ENCODE data around the gene LTBP2.

LTBP2 gene

DNA sequence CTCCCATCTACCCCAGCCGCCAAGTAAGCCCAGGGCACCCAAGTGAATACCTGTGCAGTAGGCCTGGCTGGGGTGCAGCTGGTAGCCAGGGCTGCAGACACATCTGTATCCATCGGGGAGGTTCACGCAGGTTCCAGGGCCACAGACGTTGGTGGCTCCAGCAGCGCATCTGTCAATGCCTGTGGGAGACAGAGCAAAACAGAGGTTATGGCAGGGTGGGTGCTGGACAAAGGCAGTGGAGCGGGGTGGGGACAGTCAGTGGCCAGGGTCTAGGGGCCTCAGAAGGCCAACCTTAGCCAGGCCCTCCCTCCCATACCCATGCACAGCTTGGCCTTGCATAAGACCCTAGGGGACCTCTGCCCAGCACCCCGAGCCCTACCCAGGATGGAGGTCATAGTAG, 89.3 kb downstream of the LTBP2 start:
- DNase-seq, result no peak

- no peak for DNase-seq
Observed at GRCh38 chr14:74521756-74522155, 90.3 kb downstream of the LTBP2 start.

DNA sequence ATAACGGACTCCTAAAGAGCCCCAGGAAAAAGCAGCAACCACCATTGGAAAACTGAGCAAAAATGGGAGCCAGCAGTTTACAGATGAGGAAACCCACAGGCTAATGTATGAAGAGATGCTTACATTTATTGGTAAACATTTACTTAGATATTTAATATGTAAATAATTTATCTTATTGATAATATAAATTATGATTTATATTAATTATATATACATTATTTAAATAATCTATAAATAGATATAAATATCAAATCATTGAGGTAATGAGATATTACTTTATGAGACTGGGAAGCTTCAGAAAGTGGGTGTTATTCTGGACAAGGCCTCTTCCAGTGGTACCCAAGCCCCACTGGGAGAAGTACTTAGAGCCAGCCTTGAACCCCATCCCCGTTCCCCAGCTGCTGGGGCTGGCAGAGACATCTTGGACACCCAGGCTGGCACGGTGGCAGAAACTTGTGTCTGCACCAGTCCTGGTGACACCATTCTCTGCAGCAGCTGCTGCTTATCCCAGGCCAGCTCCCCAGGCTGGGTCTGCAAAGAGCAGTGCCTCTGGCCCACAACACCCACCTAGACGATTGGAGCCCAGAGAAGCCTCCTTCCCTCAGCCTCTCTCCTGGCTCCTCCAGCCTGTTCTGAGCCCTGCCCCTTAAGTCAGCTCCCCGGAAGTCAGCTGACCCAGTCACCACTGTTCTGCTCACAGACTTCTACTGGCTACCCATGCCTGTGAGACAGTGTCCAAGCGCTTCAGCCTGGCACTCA, 92.5 kb downstream of the LTBP2 start:
- DNase-seq, result no peak

GRCh38 chr14:74518221-74518620, 93.8 kb downstream of the LTBP2 start:
- no peak for DNase-seq

DNA sequence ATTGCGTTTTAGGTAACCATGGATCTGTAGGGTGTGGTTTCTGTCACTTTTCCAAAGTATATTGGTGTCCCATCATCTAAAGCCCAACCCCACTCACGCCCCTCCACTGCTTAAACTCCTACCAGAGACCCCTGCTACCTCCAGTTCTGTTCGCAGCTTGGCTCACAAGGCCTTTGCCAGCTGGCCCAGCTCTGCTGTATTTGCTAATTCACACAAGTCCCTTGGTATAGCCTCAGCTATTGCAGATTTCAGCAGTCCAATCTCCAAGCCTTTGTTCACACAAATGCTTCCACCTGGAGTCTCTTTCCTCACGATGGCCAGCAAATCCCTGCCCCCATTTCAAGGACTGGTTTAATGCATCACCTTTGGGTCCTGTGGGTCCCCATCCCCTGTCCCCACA, 94.3 kb downstream of the LTBP2 start:
- DNase-seq, result no peak

DNA sequence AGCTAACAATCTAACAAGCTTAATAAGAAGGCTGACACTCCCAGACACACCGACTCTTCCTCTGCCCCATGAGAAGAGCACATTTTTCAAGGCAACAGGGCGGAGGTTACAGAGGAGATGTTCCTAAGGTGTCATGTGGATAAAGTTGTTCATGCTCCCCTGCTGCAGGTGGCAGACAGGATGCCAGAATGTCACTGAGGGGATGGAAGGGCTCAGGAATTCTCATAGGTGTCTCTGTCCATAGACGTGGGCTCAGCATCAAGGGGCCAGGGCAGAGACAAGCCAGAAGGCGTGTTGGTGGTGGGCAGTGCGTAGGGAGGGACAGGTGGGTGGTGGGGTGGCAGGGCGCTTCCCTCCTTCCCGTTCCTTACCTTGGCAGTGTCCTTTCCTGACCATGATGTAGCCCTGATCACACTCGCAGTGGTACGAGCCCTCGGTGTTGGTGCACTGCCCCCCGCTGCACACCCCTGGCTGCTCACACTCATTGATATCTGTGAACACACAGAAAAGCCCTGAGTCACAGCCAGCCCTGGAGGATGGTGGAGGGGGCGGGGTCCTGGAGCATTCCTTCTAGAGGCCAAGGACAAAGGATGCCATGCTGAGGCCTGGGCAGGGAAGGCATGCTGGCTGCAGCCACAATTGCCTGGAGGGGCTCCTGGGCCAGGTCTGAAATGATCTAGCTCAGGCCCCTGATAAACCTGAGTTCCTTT, 95.4 kb downstream of the LTBP2 start:
- DNase-seq, result no peak

- DNase-seq, result no peak
Observed at GRCh38 chr14:74515891-74516412, 96.1 kb downstream of the LTBP2 start.

- DNase-seq, result no peak
Observed at GRCh38 chr14:74514471-74514941, 97.5 kb downstream of the LTBP2 start.

DNA sequence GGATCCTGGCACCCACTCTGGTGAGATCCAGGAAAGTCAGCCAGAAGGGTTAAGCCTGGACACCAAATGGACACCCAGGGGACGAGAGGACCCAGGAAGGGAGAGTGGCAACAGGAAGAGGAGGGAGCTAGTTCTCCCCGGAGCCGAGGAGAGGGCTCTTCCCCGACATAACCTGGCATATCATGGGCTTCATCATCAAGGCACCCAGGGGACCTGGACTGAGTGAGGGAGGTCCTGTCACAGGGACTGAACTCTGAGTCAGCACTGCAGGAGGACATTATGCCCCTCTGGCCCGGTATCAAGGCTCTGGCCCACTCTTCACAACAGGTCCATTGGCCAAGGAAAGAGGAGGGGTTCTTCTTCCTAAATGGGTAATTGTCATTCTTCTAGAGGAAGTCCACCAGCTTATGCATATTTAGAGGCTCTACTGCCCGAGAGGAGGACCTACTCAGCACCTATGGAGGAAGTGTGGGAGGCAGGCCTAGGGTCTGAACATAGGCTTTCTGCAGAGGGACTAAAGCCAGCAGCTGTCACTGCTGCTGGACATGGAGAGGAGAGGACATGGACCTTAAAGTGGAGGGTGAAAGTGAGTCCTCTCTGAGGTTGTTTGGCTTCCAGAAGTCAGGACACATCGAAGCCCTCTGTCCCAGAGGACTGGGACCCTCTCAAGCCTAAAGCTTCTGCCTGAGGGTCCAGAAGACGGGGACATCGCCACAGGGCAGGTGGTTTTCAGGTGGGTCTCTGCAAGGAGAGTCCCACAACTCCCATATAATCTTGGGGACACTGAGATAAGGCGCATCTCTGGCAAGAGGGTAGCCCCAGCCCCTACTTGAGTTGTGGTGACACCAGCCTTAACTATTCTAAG, 99.8 kb downstream of the LTBP2 start:
- DNase-seq, result no peak

DNA sequence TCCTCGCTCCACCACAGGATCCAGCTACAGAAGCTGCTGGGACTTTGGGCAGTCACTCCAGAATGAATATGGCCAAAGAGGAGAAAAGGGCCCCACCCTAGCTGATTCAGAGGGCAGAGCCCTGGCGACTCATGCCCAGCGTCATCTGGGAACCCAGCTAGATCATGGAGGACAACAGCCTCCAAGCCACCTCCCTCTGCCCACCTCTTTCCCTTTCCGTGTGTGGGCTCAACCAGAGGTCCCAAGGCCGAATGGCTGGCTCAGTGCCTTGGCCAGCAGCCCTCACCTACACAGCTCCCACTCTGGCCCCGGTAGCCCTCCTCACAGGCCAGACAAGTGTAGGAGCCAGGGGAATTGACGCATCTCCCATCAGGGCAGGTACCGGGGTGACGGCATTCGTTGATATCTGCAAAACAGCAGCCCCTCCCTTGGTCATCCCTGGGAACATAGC, 101.1 kb downstream of the LTBP2 start:
- DNase-seq, result no peak

GRCh38 chr14:74510223-74510931, 101.7 kb downstream of the LTBP2 start:
- DNase-seq, result no peak

DNA sequence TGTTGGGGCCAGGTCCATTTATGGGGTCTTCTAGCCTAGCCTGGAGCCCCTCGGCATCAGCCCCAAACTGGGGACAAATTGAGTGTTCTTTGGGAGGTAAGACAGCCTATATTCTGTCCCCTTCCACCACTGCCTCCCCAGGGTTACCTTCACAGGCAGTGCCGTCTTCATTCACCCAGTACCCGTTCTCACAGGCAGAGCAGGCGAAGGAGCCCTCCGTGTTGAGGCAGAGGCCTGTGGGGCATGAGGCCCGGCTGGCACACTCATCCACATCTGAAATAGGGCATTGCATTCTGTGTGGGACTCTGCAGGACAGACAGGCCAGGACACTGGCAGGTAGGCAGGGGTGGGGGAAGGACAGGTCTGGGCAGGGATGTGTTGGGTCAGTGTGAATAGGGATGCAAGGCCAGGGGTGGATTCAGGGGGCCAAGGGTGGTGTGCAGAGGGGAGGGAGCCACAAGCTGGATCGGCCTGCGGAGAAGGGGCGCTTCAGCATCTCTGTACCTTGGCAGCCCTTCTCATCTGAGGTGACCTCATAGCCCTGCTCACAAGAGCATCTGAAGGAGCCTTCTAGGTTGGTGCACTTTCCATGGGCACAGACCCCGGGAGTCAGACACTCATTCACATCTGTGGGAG, 102.3 kb downstream of the LTBP2 start:
- no peak for DNase-seq

GRCh38 chr14:74508844-74509428, 103.1 kb downstream of the LTBP2 start:
- DNase-seq, result no peak

GRCh38 chr14:74508292-74508731, 103.7 kb downstream of the LTBP2 start:
- no peak for DNase-seq

- DNase-seq, result no peak
Observed at GRCh38 chr14:74507840-74508239, 104.2 kb downstream of the LTBP2 start.

- DNase-seq, result no peak
Observed at GRCh38 chr14:74507085-74507484, 105.0 kb downstream of the LTBP2 start.

- no peak for DNase-seq
Observed at GRCh38 chr14:74506411-74506851, 105.6 kb downstream of the LTBP2 start.

DNA sequence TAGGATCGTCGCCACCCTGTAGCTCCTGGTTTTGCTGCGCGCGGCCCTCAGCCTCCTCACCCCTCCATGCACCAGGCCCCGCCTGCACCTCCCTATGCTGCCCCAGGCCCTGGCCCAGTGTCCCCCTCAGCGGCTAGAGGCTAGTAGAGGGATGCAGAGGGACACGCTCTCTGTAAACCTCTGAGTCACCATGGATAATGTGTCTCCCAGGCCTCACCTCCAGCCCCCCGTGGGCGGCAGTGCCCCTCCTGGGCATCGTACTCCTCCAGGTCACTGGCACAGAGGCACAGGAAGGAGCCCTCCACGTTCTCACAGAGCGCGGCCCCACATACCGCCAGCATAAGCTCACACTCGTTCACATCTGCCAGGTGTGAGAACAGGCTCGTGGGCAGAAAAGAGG, 106.2 kb downstream of the LTBP2 start:
- DNase-seq, result no peak

- no peak for DNase-seq
Observed at GRCh38 chr14:74504874-74505720, 106.9 kb downstream of the LTBP2 start.

- no peak for DNase-seq
Observed at GRCh38 chr14:74504412-74504811, 107.6 kb downstream of the LTBP2 start.
